Endodermal cell (in vitro differentiated cells): Measurements from ENCODE around the gene BUB3. TPM values are rescaled to one million over a fixed set of nuclear protein-coding genes. Genes with fewer than 3 reads are reported as not detected.

Experiments used
- DNase-seq: peaks from one replicate; pipeline ENCODE4 v3.0.0-alpha.2; 2017
- H3K27ac ChIP-seq: 2 replicates; pipeline ENCODE4 v1.5.1; 2013; ENCODE audit warnings: mild to moderate bottlenecking, low read depth, low read length, moderate library complexity
- H3K27me3 ChIP-seq: 2 replicates; pipeline ENCODE4 v1.6.1; 2013; ENCODE audit warnings: mild to moderate bottlenecking, low read length, moderate library complexity; ENCODE audit not compliant: insufficient read depth, control insufficient read depth, poor library complexity, severe bottlenecking
- H3K36me3 ChIP-seq: 2 replicates; pipeline ENCODE4 v1.7.0; 2013; ENCODE audit warnings: mild to moderate bottlenecking, low read length, moderate library complexity; ENCODE audit not compliant: control insufficient read depth, insufficient read depth
- H3K4me1 ChIP-seq: one replicate; pipeline ENCODE4 v1.7.0; 2013; ENCODE audit warnings: low read length; ENCODE audit not compliant: control insufficient read depth, insufficient read depth
- H3K4me3 ChIP-seq: 2 replicates; pipeline ENCODE4 v1.5.1; 2013; ENCODE audit warnings: mild to moderate bottlenecking, low read length, moderate library complexity
- H3K9ac ChIP-seq: 2 replicates; pipeline ENCODE4 v1.6.1; 2013; ENCODE audit warnings: mild to moderate bottlenecking, low read length, moderate library complexity; ENCODE audit not compliant: poor library complexity, severe bottlenecking; ENCODE audit errors: extremely low read depth
- H3K9me3 ChIP-seq: 2 replicates; pipeline ENCODE4 v1.6.1; 2013; ENCODE audit warnings: mild to moderate bottlenecking, low read length, moderate library complexity; ENCODE audit not compliant: control insufficient read depth
- H3K27ac Mint-ChIP-seq: 2 replicates; pipeline ENCODE4 v1.8.0; 2020; ENCODE audit warnings: mixed read lengths
- H3K27me3 Mint-ChIP-seq: 2 replicates; pipeline ENCODE4 v1.8.0; 2021; ENCODE audit warnings: mild to moderate bottlenecking, mixed read lengths; ENCODE audit not compliant: insufficient read depth
- H3K36me3 Mint-ChIP-seq: 2 replicates; pipeline ENCODE4 v1.8.0; 2020; ENCODE audit warnings: low read depth, mixed read lengths
- H3K4me1 Mint-ChIP-seq: 2 replicates; pipeline ENCODE4 v1.8.0; 2020; ENCODE audit warnings: mixed read lengths
- H3K4me3 Mint-ChIP-seq: 2 replicates; pipeline ENCODE4 v1.8.0; 2020; ENCODE audit warnings: mild to moderate bottlenecking, moderate library complexity, mixed read lengths
- H3K9me3 Mint-ChIP-seq: 2 replicates; pipeline ENCODE4 v1.8.0; 2020; ENCODE audit warnings: mild to moderate bottlenecking, mixed read lengths
- CTCF ChIP-seq: fragments of 200-600 bp; sonication (generic); conservative IDR thresholded peaks from 2 replicates; pipeline ENCODE4 v1.5.0; 2021; ENCODE audit warnings: antibody characterized with exemption, mild to moderate bottlenecking
- WGBS, 2 experiments: methylation state at CpG; one replicate each; pipeline versions ENCODE4 v1.1.5 to v1.1.7; 2013; ENCODE audit warnings: missing lambda C conversion rate in 2 of 2, mixed read lengths in 1 of 2; ENCODE audit not compliant: insufficient coverage in 1 of 2, insufficient read length in 1 of 2; 5-methylcytosine and 5-hydroxymethylcytosine counted together
- total RNA-seq, 2 donors: library from RNA; stranded (reverse); fragmentation: NEBNext Ultra II Directional in 1 of 2; extraction: Animal tissue kit (Norgen Biotek cat#: 25700) in 1 of 2; gene quantifications; 2 replicates in 1 of 2; 3 replicates in 1 of 2; pipeline ENCODE4 v1.2.1, GENCODE V29; 2021

BUB3 gene
- total RNA-seq, 2 donors from 2014 or later: 113 to 130 TPM

GRCh38 chr10:123134343-123134914, 19.8 kb upstream of the BUB3 start:
- DNase-seq: no peak
- TF ChIP-seq CTCF: no peak
- Histone ChIP-seq H3K9me3 (no peaks in the 10 kb centered on the region), H3K4me1 (peaks cover 20% of the 10 kb centered on the region), H3K9ac (no peak overlapping the region), H3K36me3 (no peaks in the 10 kb centered on the region), H3K4me3 (no peak overlapping the region), H3K27me3 (peaks cover 100% of the 10 kb centered on the region), H3K27ac (no peak overlapping the region)
- 1 to 2% methylated on average over 15 to 42 of the region's 42 CpGs for WGBS, 2 experiments
- Mint-ChIP-seq H3K27ac (no peak overlapping the region), H3K36me3 (no peaks in the 10 kb centered on the region), H3K27me3 (peaks cover 97% of the 10 kb centered on the region), H3K4me1 (peaks cover 16% of the 10 kb centered on the region), H3K9me3 (no peaks in the 10 kb centered on the region), H3K4me3 (peak overlapping the region; percentile 41)

- peak; percentile 75 for DNase-seq
- no peak overlapping the region for H3K9ac ChIP-seq
- H3K27ac Mint-ChIP-seq: no peak overlapping the region
- H3K4me1 Mint-ChIP-seq: peaks cover 21% of the 10 kb centered on the region
- H3K36me3 Mint-ChIP-seq: no peaks in the 10 kb centered on the region
- H3K27me3 ChIP-seq: peaks cover 100% of the 10 kb centered on the region
- no peaks in the 10 kb centered on the region for H3K9me3 ChIP-seq
- WGBS, 2 experiments: 1 to 2% methylated on average over 15 to 46 of the region's 46 CpGs
- no peaks in the 10 kb centered on the region for H3K9me3 Mint-ChIP-seq
- TF ChIP-seq CTCF: no peak
- peak overlapping the region; percentile 29 for H3K4me3 ChIP-seq
- H3K4me3 Mint-ChIP-seq: peak overlapping the region; percentile 41
- H3K4me1 ChIP-seq: peaks cover 25% of the 10 kb centered on the region
- no peak overlapping the region for H3K27ac ChIP-seq
- H3K27me3 Mint-ChIP-seq: peaks cover 97% of the 10 kb centered on the region
- no peaks in the 10 kb centered on the region for H3K36me3 ChIP-seq
Observed at GRCh38 chr10:123134915-123135414, 19.2 kb upstream of the BUB3 start.

DNA sequence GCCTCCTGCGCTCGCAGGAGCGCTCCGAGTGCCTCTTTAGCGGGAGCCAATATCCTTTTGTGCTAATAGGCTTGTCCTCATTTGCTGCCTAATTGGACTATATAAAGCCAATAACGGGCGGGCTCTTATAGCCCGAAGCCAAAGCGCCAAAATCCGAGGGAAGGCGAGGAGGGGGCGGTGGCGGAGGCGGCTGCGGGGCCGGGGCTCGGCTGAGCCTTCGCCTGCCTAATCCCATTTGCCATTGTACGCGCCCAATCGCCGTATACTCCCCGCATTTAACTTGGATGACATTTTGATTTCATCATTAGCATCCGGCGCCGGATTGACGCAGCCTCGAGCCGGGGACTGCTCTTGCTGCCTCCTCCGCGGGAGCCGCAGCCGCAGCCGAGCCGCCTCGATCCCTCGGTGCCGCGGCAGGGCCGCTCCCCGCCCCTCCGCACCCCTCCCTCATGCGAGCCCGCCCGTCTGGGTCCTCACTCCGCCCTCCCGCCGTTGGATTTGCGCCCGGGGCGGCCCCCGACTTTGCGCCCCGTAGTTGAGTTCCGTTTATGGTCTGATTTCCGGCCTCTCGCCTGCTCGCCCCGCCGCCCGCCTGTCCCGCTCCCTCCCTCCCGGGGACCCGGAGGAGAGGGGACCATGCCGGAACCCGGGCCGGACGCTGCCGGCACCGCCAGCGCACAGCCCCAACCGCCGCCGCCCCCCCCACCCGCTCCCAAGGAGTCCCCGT, 18.6 kb upstream of the BUB3 start, which contains the start of gene HMX3:
Gene HMX3 (plus strand): TSS at position 556 of the 727 bp plus-strand sequence. CDS start 81 bp downstream, at position 637.
- TF ChIP-seq CTCF: no peak
- H3K27me3 ChIP-seq: peaks cover 100% of the 10 kb centered on the region
- no peak within 1 kb of the TSS for H3K27ac ChIP-seq
- peak; percentile 85 for DNase-seq
- Mint-ChIP-seq H3K4me3 (peak within 1 kb of the TSS; percentile 53), H3K9me3 (no peaks in the 10 kb centered on the region), H3K27ac (no peak within 1 kb of the TSS), H3K4me1 (peaks cover 23% of the 10 kb centered on the region), H3K36me3 (no peaks in the 10 kb centered on the region), H3K27me3 (peaks cover 97% of the 10 kb centered on the region)
- 0 to 1% methylated on average over 19 to 76 of the region's 76 CpGs for WGBS, 2 experiments
- H3K36me3 ChIP-seq: no peaks in the 10 kb centered on the region
- peaks cover 25% of the 10 kb centered on the region for H3K4me1 ChIP-seq
- H3K9ac ChIP-seq: no peak within 1 kb of the TSS
- no peaks in the 10 kb centered on the region for H3K9me3 ChIP-seq
- H3K4me3 ChIP-seq: peak within 1 kb of the TSS; percentile 29
